Osteocyte (in vitro differentiated cells): ENCODE results near the gene GALNTL6. TPM values are rescaled to one million over a fixed set of nuclear protein-coding genes. Genes with fewer than 3 reads are reported as not detected.

Experiments used
- DNase-seq: peaks from one replicate; pipeline ENCODE4 v3.0.0; 2021; ENCODE audit warnings: mixed read lengths; ENCODE audit not compliant: unreplicated experiment; ENCODE audit errors: extremely low spot score
- H3K27ac Mint-ChIP-seq: one replicate; pipeline ENCODE4 v1.8.0; 2021; ENCODE audit warnings: mild to moderate bottlenecking, mixed read lengths; ENCODE audit not compliant: unreplicated experiment
- H3K27me3 Mint-ChIP-seq: one replicate; pipeline ENCODE4 v1.8.0; 2021; ENCODE audit warnings: mixed read lengths; ENCODE audit not compliant: unreplicated experiment
- H3K36me3 Mint-ChIP-seq: one replicate; pipeline ENCODE4 v1.8.0; 2021; ENCODE audit warnings: mixed read lengths; ENCODE audit not compliant: unreplicated experiment
- H3K4me1 Mint-ChIP-seq: one replicate; pipeline ENCODE4 v1.8.0; 2021; ENCODE audit warnings: mixed read lengths; ENCODE audit not compliant: unreplicated experiment
- H3K4me3 Mint-ChIP-seq: one replicate; pipeline ENCODE4 v1.8.0; 2021; ENCODE audit warnings: mild to moderate bottlenecking, moderate library complexity, mixed read lengths; ENCODE audit not compliant: unreplicated experiment
- H3K9me3 Mint-ChIP-seq: one replicate; pipeline ENCODE4 v1.8.0; 2021; ENCODE audit warnings: mixed read lengths; ENCODE audit not compliant: unreplicated experiment
- CTCF ChIP-seq: fragments of 200-600 bp; sonication (generic); IDR thresholded peaks from 2 replicates; pipeline ENCODE4 v1.5.0; 2021; ENCODE audit warnings: antibody characterized with exemption, mild to moderate bottlenecking, moderate library complexity
- total RNA-seq: library from RNA; stranded (reverse); gene quantifications from 2 replicates; pipeline ENCODE4 v1.2.1, GENCODE V29; 2021

Gene GALNTL6
- total RNA-seq, 1 donor from 2014 or later, result not detected

GRCh38 chr4:172851534-172851933, 1038.3 kb downstream of the GALNTL6 start:
- no peak for DNase-seq
- Mint-ChIP-seq H3K36me3 (no peaks in the 10 kb centered on the region), H3K4me1 (peaks cover 5% of the 10 kb centered on the region), H3K9me3 (no peaks in the 10 kb centered on the region), H3K27ac (no peak overlapping the region), H3K4me3 (no peak overlapping the region), H3K27me3 (no peaks in the 10 kb centered on the region)
- TF ChIP-seq CTCF, result no peak

GRCh38 chr4:172857026-172857425, 1043.8 kb downstream of the GALNTL6 start:
- H3K4me3 Mint-ChIP-seq, result no peak overlapping the region
- H3K27ac Mint-ChIP-seq, result no peak overlapping the region
- H3K9me3 Mint-ChIP-seq, result no peaks in the 10 kb centered on the region
- H3K27me3 Mint-ChIP-seq, result no peaks in the 10 kb centered on the region
- no peak for DNase-seq
- no peak for TF ChIP-seq CTCF
- no peaks in the 10 kb centered on the region for H3K36me3 Mint-ChIP-seq
- H3K4me1 Mint-ChIP-seq, result no peaks in the 10 kb centered on the region

GRCh38 chr4:172858731-172859230, 1045.6 kb downstream of the GALNTL6 start:
- DNase-seq, result no peak
- no peak for TF ChIP-seq CTCF
- H3K36me3 Mint-ChIP-seq, result no peaks in the 10 kb centered on the region
- H3K27ac Mint-ChIP-seq, result no peak overlapping the region
- no peaks in the 10 kb centered on the region for H3K9me3 Mint-ChIP-seq
- H3K4me3 Mint-ChIP-seq, result no peak overlapping the region
- H3K27me3 Mint-ChIP-seq, result no peaks in the 10 kb centered on the region
- no peaks in the 10 kb centered on the region for H3K4me1 Mint-ChIP-seq

- H3K27me3 Mint-ChIP-seq, result peaks cover 13% of the 10 kb centered on the region
- no peak for TF ChIP-seq CTCF
- no peak overlapping the region for H3K4me3 Mint-ChIP-seq
- H3K36me3 Mint-ChIP-seq, result no peaks in the 10 kb centered on the region
- H3K27ac Mint-ChIP-seq, result no peak overlapping the region
- H3K4me1 Mint-ChIP-seq, result peaks cover 2% of the 10 kb centered on the region
- DNase-seq, result no peak
- H3K9me3 Mint-ChIP-seq, result no peaks in the 10 kb centered on the region
Observed at GRCh38 chr4:172865103-172865502, 1051.9 kb downstream of the GALNTL6 start.

GRCh38 chr4:172865531-172866127, 1052.4 kb downstream of the GALNTL6 start:
- no peak for DNase-seq
- peaks cover 2% of the 10 kb centered on the region for H3K4me1 Mint-ChIP-seq
- H3K4me3 Mint-ChIP-seq, result no peak overlapping the region
- no peaks in the 10 kb centered on the region for H3K9me3 Mint-ChIP-seq
- no peaks in the 10 kb centered on the region for H3K36me3 Mint-ChIP-seq
- TF ChIP-seq CTCF, result no peak
- no peak overlapping the region for H3K27ac Mint-ChIP-seq
- peaks cover 13% of the 10 kb centered on the region for H3K27me3 Mint-ChIP-seq
